HUES64 (cell line): ENCODE data around the gene TBC1D1.

Source experiments
- H3K27ac ChIP-seq: 2 replicates; pipeline ENCODE4 v1.7.0; 2013; ENCODE audit warnings: low read depth, low read length, inconsistent platforms
- H3K27me3 ChIP-seq: 2 replicates; pipeline ENCODE4 v1.6.1; 2013; ENCODE audit warnings: mild to moderate bottlenecking, low read length; ENCODE audit not compliant: insufficient read depth
- H3K36me3 ChIP-seq: 2 replicates; pipeline ENCODE4 v1.6.1; 2013; ENCODE audit warnings: mild to moderate bottlenecking, low read length; ENCODE audit not compliant: insufficient read depth
- H3K4me1 ChIP-seq: 2 replicates; pipeline ENCODE4 v1.6.1; 2013; ENCODE audit warnings: mild to moderate bottlenecking, low read length, moderate library complexity; ENCODE audit not compliant: insufficient read depth
- H3K4me3 ChIP-seq: 2 replicates; pipeline ENCODE4 v1.5.1; 2013; ENCODE audit warnings: mild to moderate bottlenecking, low read length, moderate library complexity
- H3K9ac ChIP-seq: 2 replicates; pipeline ENCODE4 v1.6.1; 2013; ENCODE audit warnings: mild to moderate bottlenecking, low read depth, low read length
- H3K9me3 ChIP-seq: 2 replicates; pipeline ENCODE4 v1.6.1; 2013; ENCODE audit warnings: low read depth, low read length; ENCODE audit not compliant: insufficient read depth
- WGBS: fragments of 150-250, 120-280 bp; methylation state at CpG from one replicate; pipeline ENCODE4 v1.1.7; 2013; ENCODE audit warnings: missing lambda C conversion rate; 5-methylcytosine and 5-hydroxymethylcytosine counted together

TBC1D1 gene

GRCh38 chr4:38137080-38137479 lies 246.2 kb downstream of the TBC1D1 start:
- H3K27ac ChIP-seq, result no peak overlapping the region
- no peaks in the 10 kb centered on the region for H3K27me3 ChIP-seq
- H3K4me3 ChIP-seq, result no peak overlapping the region
- 92% methylated on average over 17 of the region's 17 CpGs for WGBS
- no peak overlapping the region for H3K9ac ChIP-seq
- peaks cover 52% of the 10 kb centered on the region for H3K36me3 ChIP-seq
- H3K9me3 ChIP-seq, result no peaks in the 10 kb centered on the region
- H3K4me1 ChIP-seq, result peaks cover 5% of the 10 kb centered on the region

- 96% methylated on average over 4 of the region's 4 CpGs for WGBS
- Histone ChIP-seq H3K36me3 (peaks cover 46% of the 10 kb centered on the region), H3K4me3 (no peak overlapping the region)
These were observed 247.5 kb downstream of the TBC1D1 start for GRCh38 chr4:38138363-38138762.

GRCh38 chr4:38139187-38139586 lies 248.3 kb downstream of the TBC1D1 start:
- 96% methylated on average over 4 of the region's 4 CpGs for WGBS

More at GRCh38 chr4:38138363-38138762, 247.5 kb downstream of the TBC1D1 start:
- Histone ChIP-seq H3K9ac (no peak overlapping the region), H3K4me1 (no peaks in the 10 kb centered on the region), H3K27me3 (no peaks in the 10 kb centered on the region), H3K9me3 (no peaks in the 10 kb centered on the region), H3K27ac (no peak overlapping the region)

GRCh38 chr4:38140643-38141203 lies 249.8 kb downstream of the TBC1D1 start:
- no peaks in the 10 kb centered on the region; the same call in 1 of the 2 replicates for H3K4me1 ChIP-seq
- peaks cover 28% of the 10 kb centered on the region for H3K36me3 ChIP-seq
- H3K9ac ChIP-seq, result no peak overlapping the region
- H3K27ac ChIP-seq, result no peak overlapping the region
- no peaks in the 10 kb centered on the region for H3K9me3 ChIP-seq
- no peak overlapping the region for H3K4me3 ChIP-seq
- 94% methylated on average over 1 of the region's 1 CpG for WGBS
- H3K27me3 ChIP-seq, result no peaks in the 10 kb centered on the region

More at GRCh38 chr4:38139187-38139586, 248.3 kb downstream of the TBC1D1 start:
- H3K27me3 ChIP-seq, result no peaks in the 10 kb centered on the region
- H3K4me3 ChIP-seq, result no peak overlapping the region
- H3K4me1 ChIP-seq, result no peaks in the 10 kb centered on the region; the same call in 1 of the 2 replicates
- no peak overlapping the region for H3K27ac ChIP-seq
- peaks cover 40% of the 10 kb centered on the region for H3K36me3 ChIP-seq
- H3K9ac ChIP-seq, result no peak overlapping the region
- H3K9me3 ChIP-seq, result no peaks in the 10 kb centered on the region

- no peaks in the 10 kb centered on the region for H3K27me3 ChIP-seq
- H3K4me1 ChIP-seq, result no peaks in the 10 kb centered on the region; the same call in 1 of the 2 replicates
- H3K9me3 ChIP-seq, result no peaks in the 10 kb centered on the region
- no peak overlapping the region for H3K4me3 ChIP-seq
- H3K27ac ChIP-seq, result no peak overlapping the region
- H3K9ac ChIP-seq, result no peak overlapping the region
- WGBS, result 98% methylated on average over 7 of the region's 8 CpGs
- peaks cover 25% of the 10 kb centered on the region for H3K36me3 ChIP-seq
These were observed 251.1 kb downstream of the TBC1D1 start for GRCh38 chr4:38141808-38142500.

GRCh38 chr4:38144031-38144430 lies 253.1 kb downstream of the TBC1D1 start:
- H3K9me3 ChIP-seq, result no peaks in the 10 kb centered on the region
- H3K4me1 ChIP-seq, result no peaks in the 10 kb centered on the region; the same call in 1 of the 2 replicates
- peaks cover 7% of the 10 kb centered on the region for H3K36me3 ChIP-seq
- no peak overlapping the region for H3K4me3 ChIP-seq
- WGBS, result 83% methylated on average over 1 of the region's 1 CpG
- H3K27me3 ChIP-seq, result no peaks in the 10 kb centered on the region
- H3K9ac ChIP-seq, result no peak overlapping the region
- no peak overlapping the region for H3K27ac ChIP-seq

GRCh38 chr4:38145033-38145678 lies 254.3 kb downstream of the TBC1D1 start:
- H3K27ac ChIP-seq, result no peak overlapping the region
- no peaks in the 10 kb centered on the region; the same call in 1 of the 2 replicates for H3K36me3 ChIP-seq
- H3K9ac ChIP-seq, result no peak overlapping the region
- no peaks in the 10 kb centered on the region for H3K9me3 ChIP-seq
- H3K27me3 ChIP-seq, result no peaks in the 10 kb centered on the region
- no peak overlapping the region for H3K4me3 ChIP-seq
- WGBS, result 91% methylated on average over 4 of the region's 4 CpGs
- no peaks in the 10 kb centered on the region; the same call in 1 of the 2 replicates for H3K4me1 ChIP-seq

GRCh38 chr4:38145741-38146140 lies 254.9 kb downstream of the TBC1D1 start:
- H3K36me3 ChIP-seq, result no peaks in the 10 kb centered on the region
- WGBS, result 97% methylated on average over 4 of the region's 4 CpGs
- H3K4me3 ChIP-seq, result no peak overlapping the region
- H3K27ac ChIP-seq, result no peak overlapping the region
- H3K9ac ChIP-seq, result no peak overlapping the region
- H3K4me1 ChIP-seq, result no peaks in the 10 kb centered on the region; the same call in 1 of the 2 replicates
- H3K9me3 ChIP-seq, result no peaks in the 10 kb centered on the region
- no peaks in the 10 kb centered on the region for H3K27me3 ChIP-seq

- Histone ChIP-seq H3K36me3 (no peaks in the 10 kb centered on the region), H3K4me3 (no peak overlapping the region), H3K27me3 (no peaks in the 10 kb centered on the region), H3K9me3 (no peaks in the 10 kb centered on the region), H3K9ac (no peak overlapping the region), H3K27ac (no peak overlapping the region), H3K4me1 (no peaks in the 10 kb centered on the region; the same call in 1 of the 2 replicates)
- 89% methylated on average over 2 of the region's 2 CpGs for WGBS
These were observed 255.5 kb downstream of the TBC1D1 start for GRCh38 chr4:38146383-38146782.

- no peak overlapping the region for H3K9ac ChIP-seq
- H3K9me3 ChIP-seq, result no peaks in the 10 kb centered on the region
- no peak overlapping the region for H3K4me3 ChIP-seq
- no peaks in the 10 kb centered on the region for H3K4me1 ChIP-seq
- no peak overlapping the region for H3K27ac ChIP-seq
- H3K27me3 ChIP-seq, result no peaks in the 10 kb centered on the region
- H3K36me3 ChIP-seq, result no peaks in the 10 kb centered on the region
These were observed 258.6 kb downstream of the TBC1D1 start for GRCh38 chr4:38149472-38149996.

GRCh38 chr4:38149997-38150671 lies 259.2 kb downstream of the TBC1D1 start:
- no peak overlapping the region for H3K4me3 ChIP-seq
- H3K27ac ChIP-seq, result no peak overlapping the region
- no peak overlapping the region for H3K9ac ChIP-seq
- no peaks in the 10 kb centered on the region for H3K9me3 ChIP-seq
- no peaks in the 10 kb centered on the region for H3K36me3 ChIP-seq
- WGBS, result 91% methylated on average over 8 of the region's 8 CpGs
- H3K4me1 ChIP-seq, result no peaks in the 10 kb centered on the region
- H3K27me3 ChIP-seq, result no peaks in the 10 kb centered on the region
